Measurements from ENCODE around the gene EPB41L4B. TPM values are rescaled to one million over a fixed set of nuclear protein-coding genes. Genes with fewer than 3 reads are reported as not detected.

The EPB41L4B gene
- total RNA-seq, 1 experiment from 2014 or later: under 0.01 TPM

DNA sequence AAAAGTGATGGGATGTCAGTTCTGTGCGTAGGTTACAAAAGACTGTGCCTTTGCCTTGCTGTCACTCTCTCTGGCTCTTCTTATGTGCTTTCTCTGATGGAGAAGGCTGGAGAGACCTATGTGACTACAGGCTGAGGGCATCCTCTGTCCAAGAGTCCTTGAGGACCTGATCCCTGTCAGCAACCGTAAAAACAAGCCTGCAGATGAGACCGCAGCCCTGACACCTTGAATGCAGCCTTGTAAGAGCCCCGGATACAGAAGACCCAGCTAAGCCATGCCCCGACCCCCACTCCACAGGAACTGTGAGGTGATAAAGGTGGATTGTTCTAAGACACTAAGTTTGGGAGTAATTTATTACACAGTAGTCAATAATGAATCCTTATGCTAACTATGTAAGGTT, 121.2 kb downstream of the EPB41L4B start:
- no peak for DNase-seq (ENCODE audit: low read depth)

- DNase-seq (ENCODE audit: low read depth): no peak
Measured at GRCh38 chr9:109198736-109199382, 122.0 kb downstream of the EPB41L4B start.

GRCh38 chr9:109193974-109194556, 126.8 kb downstream of the EPB41L4B start:
- peak; percentile 53 for DNase-seq (ENCODE audit: low read depth)

GRCh38 chr9:109192732-109193361, 128.0 kb downstream of the EPB41L4B start:
- peak; percentile 8 for DNase-seq (ENCODE audit: low read depth)

DNA sequence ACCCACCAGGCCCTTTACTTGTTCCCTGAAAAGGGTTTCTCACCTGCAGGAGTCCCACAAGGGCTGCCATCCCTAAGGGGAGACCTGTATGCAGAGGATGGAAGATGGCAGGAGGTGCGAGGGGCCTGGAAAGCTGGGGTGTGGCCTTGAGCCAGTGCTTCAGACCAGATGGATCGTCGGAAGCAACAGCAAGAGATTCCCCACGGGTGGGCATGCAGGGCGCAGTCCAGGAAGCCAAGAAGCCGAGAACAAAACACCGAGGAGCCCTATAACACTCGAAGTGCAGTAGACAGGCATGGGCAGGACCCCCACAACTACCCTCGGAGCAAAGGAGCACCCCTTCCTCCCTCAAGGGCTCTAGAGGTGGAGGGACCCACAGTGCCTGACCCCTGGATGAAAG, 129.1 kb downstream of the EPB41L4B start:
- no peak for DNase-seq (ENCODE audit: low read depth)

GRCh38 chr9:109190151-109190550, 130.7 kb downstream of the EPB41L4B start:
- DNase-seq (ENCODE audit: low read depth): no peak

GRCh38 chr9:109186857-109187520, 133.9 kb downstream of the EPB41L4B start:
- DNase-seq (ENCODE audit: low read depth): no peak

- peak; percentile 56 for DNase-seq (ENCODE audit: low read depth)
Measured at GRCh38 chr9:109182940-109183798, 137.7 kb downstream of the EPB41L4B start.

GRCh38 chr9:109182550-109182939, 138.3 kb downstream of the EPB41L4B start:
- DNase-seq (ENCODE audit: low read depth): no peak

- DNase-seq (ENCODE audit: low read depth): no peak
Measured at GRCh38 chr9:109181284-109181683, 139.6 kb downstream of the EPB41L4B start.

GRCh38 chr9:109179801-109180523, 140.9 kb downstream of the EPB41L4B start:
- DNase-seq (ENCODE audit: low read depth): peak; percentile 18

GRCh38 chr9:109176963-109177362, 143.9 kb downstream of the EPB41L4B start:
- DNase-seq (ENCODE audit: low read depth): no peak

DNA sequence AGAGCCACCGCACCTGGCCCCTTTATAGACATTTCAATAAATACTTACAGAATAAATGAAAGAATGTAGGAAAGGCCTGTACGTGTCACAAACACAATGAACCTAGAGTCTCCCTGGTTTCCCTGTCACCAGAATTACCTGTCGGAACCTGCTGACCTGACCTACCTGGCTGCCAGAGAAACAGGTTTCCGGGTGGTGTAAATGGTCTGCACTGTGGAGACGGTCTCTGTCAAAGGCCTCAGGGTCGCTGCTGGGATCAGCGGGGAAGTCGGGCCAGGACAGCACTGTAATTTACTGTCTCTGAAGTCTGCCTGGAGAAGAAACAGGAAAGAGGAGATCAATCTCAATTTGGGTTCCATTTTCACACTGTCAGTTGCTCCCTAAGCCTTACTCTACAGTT, 144.5 kb downstream of the EPB41L4B start:
- DNase-seq (ENCODE audit: low read depth): no peak

GRCh38 chr9:109172935-109173334, 147.9 kb downstream of the EPB41L4B start:
- DNase-seq (ENCODE audit: low read depth): no peak

DNA sequence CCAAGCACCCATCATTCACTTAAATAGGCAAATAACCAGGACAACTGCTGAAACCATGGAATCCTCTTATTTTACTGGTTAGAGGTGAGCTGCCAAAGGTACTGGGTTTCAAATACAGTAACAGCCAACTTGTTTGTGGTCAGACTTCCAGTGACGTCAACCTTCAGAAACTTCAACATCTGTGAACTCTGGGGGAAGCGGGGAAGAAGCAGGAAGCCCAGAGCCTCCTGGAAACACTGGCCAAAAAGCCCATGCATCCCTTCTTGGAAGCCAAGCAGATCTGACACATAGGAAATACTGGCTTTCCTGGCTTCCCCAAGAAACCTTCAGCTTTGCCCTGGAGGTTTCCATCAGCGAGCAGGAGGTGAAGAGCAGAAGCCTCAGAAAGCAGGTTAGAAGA, 148.9 kb downstream of the EPB41L4B start:
- peak; percentile 79 for DNase-seq (ENCODE audit: low read depth)

GRCh38 chr9:109168170-109168569, 152.7 kb downstream of the EPB41L4B start:
- no peak for DNase-seq (ENCODE audit: low read depth)

GRCh38 chr9:109167716-109168115, 153.1 kb downstream of the EPB41L4B start:
- DNase-seq (ENCODE audit: low read depth): no peak

GRCh38 chr9:109166771-109167601, 153.9 kb downstream of the EPB41L4B start, which contains the start of gene FRRS1L:
TSS of gene FRRS1L (minus strand) at chr9:109167249. CDS start at chr9:109167138, 111 bp downstream.
- DNase-seq (ENCODE audit: low read depth): no peak

- DNase-seq (ENCODE audit: low read depth): no peak
Measured at GRCh38 chr9:109166171-109166770, 154.6 kb downstream of the EPB41L4B start.

DNA sequence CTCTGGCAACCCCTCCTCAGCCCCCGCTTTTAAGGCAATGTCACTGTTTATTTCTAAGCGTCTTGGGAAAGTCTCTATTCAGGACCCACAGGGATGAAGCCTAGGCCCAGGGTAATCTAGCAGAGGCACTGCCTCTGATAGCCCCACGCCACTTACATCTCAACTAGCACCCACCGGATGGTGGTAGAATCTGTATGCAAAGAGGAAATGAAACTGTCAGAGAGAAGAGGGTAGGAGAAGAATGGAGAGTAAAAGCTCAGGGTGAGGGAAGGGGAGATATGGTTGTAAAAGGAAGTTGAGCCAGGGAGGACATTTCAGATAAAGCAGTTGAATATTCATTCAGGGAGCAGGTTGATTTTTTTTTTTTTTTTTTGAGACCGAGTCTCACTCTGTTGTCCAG, 156.8 kb downstream of the EPB41L4B start:
- DNase-seq (ENCODE audit: low read depth): no peak
